Measurements from ENCODE around the gene INSM1.

INSM1 gene

GRCh38 chr20:20371681-20372080, 3.8 kb downstream of the INSM1 start:
- intact Hi-C loops (cut with DNase I; ENCODE audit: low total_unique reads) = no loop called here
- TF ChIP-seq, protein P1, sequence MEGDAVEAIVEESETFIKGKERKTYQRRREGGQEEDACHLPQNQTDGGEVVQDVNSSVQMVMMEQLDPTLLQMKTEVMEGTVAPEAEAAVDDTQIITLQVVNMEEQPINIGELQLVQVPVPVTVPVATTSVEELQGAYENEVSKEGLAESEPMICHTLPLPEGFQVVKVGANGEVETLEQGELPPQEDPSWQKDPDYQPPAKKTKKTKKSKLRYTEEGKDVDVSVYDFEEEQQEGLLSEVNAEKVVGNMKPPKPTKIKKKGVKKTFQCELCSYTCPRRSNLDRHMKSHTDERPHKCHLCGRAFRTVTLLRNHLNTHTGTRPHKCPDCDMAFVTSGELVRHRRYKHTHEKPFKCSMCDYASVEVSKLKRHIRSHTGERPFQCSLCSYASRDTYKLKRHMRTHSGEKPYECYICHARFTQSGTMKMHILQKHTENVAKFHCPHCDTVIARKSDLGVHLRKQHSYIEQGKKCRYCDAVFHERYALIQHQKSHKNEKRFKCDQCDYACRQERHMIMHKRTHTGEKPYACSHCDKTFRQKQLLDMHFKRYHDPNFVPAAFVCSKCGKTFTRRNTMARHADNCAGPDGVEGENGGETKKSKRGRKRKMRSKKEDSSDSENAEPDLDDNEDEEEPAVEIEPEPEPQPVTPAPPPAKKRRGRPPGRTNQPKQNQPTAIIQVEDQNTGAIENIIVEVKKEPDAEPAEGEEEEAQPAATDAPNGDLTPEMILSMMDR (IDR thresholded peaks at IDR 0.05) = no peak
- no peak overlapping the region for H3K4me3 ChIP-seq
- no peak for DNase-seq
- no peaks in the 10 kb centered on the region for H3K9me3 ChIP-seq
- H3K36me3 ChIP-seq = no peaks in the 10 kb centered on the region
- peaks cover 0 to 31% (median 25%) of the 10 kb centered on the region in 4 donors for H3K4me1 ChIP-seq
- no peak overlapping the region for H3K27ac ChIP-seq
- peaks cover 0 to 80% of the 10 kb centered on the region in 2 donors for H3K27me3 ChIP-seq

- no peak for DNase-seq
- TF ChIP-seq, protein P1 (IDR thresholded peaks at IDR 0.05) = no peak
- H3K4me1 ChIP-seq = peaks cover 0 to 17% (median 14%) of the 10 kb centered on the region in 4 donors
- H3K9me3 ChIP-seq = no peaks in the 10 kb centered on the region
- H3K27ac ChIP-seq = no peak overlapping the region
- H3K4me3 ChIP-seq = no peak overlapping the region
- intact Hi-C loops (cut with DNase I; ENCODE audit: low total_unique reads) = no loop called here
- no peaks in the 10 kb centered on the region for H3K36me3 ChIP-seq
- H3K27me3 ChIP-seq = peaks cover 0 to 65% of the 10 kb centered on the region in 2 donors
Observed at GRCh38 chr20:20373091-20373571, 5.2 kb downstream of the INSM1 start.

GRCh38 chr20:20375862-20376261, 8.0 kb downstream of the INSM1 start:
- no peak overlapping the region for H3K4me3 ChIP-seq
- intact Hi-C loops (cut with DNase I; ENCODE audit: low total_unique reads) = no loop called here
- H3K4me1 ChIP-seq = no peaks in the 10 kb centered on the region
- DNase-seq = no peak
- H3K27ac ChIP-seq = no peak overlapping the region
- H3K27me3 ChIP-seq = peaks cover 0 to 39% of the 10 kb centered on the region in 2 donors
- peaks cover 0 to 5% (median 0%) of the 10 kb centered on the region in 3 donors for H3K9me3 ChIP-seq
- no peaks in the 10 kb centered on the region for H3K36me3 ChIP-seq
- TF ChIP-seq, protein P1 (IDR thresholded peaks at IDR 0.05) = no peak

GRCh38 chr20:20386192-20386591, 18.3 kb downstream of the INSM1 start:
- Histone ChIP-seq H3K27ac (no peak overlapping the region), H3K4me3 (no peak overlapping the region), H3K9me3 (peaks cover 0 to 2% (median 0%) of the 10 kb centered on the region in 3 donors), H3K27me3 (peaks cover 0 to 18% of the 10 kb centered on the region in 2 donors), H3K36me3 (peaks cover 0 to 20% (median 0%) of the 10 kb centered on the region in 3 donors), H3K4me1 (no peaks in the 10 kb centered on the region)
- DNase-seq = no peak
- intact Hi-C loops (cut with DNase I; ENCODE audit: low total_unique reads) = no loop called here
- TF ChIP-seq, protein P1 (IDR thresholded peaks at IDR 0.05) = no peak

GRCh38 chr20:20390393-20390792, 22.5 kb downstream of the INSM1 start:
- intact Hi-C loops (cut with DNase I; ENCODE audit: low total_unique reads) = no loop called here
- TF ChIP-seq, protein P1 (IDR thresholded peaks at IDR 0.05) = no peak
- Histone ChIP-seq H3K36me3 (peaks cover 0 to 59% (median 23%) of the 10 kb centered on the region in 3 donors), H3K27me3 (no peaks in the 10 kb centered on the region), H3K4me1 (no peaks in the 10 kb centered on the region), H3K9me3 (no peaks in the 10 kb centered on the region), H3K27ac (no peak overlapping the region), H3K4me3 (no peak overlapping the region)
- no peak for DNase-seq

- Histone ChIP-seq H3K4me3 (no peak overlapping the region), H3K27ac (no peak overlapping the region), H3K9me3 (no peaks in the 10 kb centered on the region), H3K4me1 (no peaks in the 10 kb centered on the region), H3K27me3 (no peaks in the 10 kb centered on the region), H3K36me3 (peaks cover 0 to 66% (median 26%) of the 10 kb centered on the region in 3 donors)
- DNase-seq = no peak
- TF ChIP-seq, protein P1 (IDR thresholded peaks at IDR 0.05) = no peak
- intact Hi-C loops (cut with DNase I; ENCODE audit: low total_unique reads) = no loop called here
Observed at GRCh38 chr20:20391115-20391514, 23.2 kb downstream of the INSM1 start.

Data from tibial artery (tissue), 4 donors.